OCI-LY7 (cell line): ENCODE results near the gene SORBS2.

ENCODE experiments used
- CTCF ChIP-seq: fragments of 200-600 bp; sonication (generic); conservative IDR thresholded peaks from 2 replicates; pipeline ENCODE4 v1.5.1; 2014; ENCODE audit warnings: mild to moderate bottlenecking, antibody characterized with exemption, low read length, moderate library complexity, mixed read lengths
- EZH2phosphoT487 ChIP-seq: fragments of 200-600 bp; sonication (generic); IDR thresholded peaks from 2 replicates; pipeline ENCODE4 v1.6.1; 2018; ENCODE audit warnings: low read depth, borderline replicate concordance, mild to moderate bottlenecking, mixed run types, antibody characterized with exemption, low read length, moderate library complexity, mixed read lengths

GRCh38 chr4:185660340-185660739, 151.7 kb downstream of the SORBS2 start:
- TF ChIP-seq CTCF (no peak), EZH2phosphoT487 (no peak)
